ENCODE results near the gene GALNTL6.
"Not testable (repeated sequence)": the region's sequence is repeated elsewhere in the genome, so short reads cannot be mapped to it uniquely, and the experiment has no call there.

GRCh38 chr4:172917403-172917802, 1104.2 kb downstream of the GALNTL6 start:
- TF ChIP-seq, protein P1, sequence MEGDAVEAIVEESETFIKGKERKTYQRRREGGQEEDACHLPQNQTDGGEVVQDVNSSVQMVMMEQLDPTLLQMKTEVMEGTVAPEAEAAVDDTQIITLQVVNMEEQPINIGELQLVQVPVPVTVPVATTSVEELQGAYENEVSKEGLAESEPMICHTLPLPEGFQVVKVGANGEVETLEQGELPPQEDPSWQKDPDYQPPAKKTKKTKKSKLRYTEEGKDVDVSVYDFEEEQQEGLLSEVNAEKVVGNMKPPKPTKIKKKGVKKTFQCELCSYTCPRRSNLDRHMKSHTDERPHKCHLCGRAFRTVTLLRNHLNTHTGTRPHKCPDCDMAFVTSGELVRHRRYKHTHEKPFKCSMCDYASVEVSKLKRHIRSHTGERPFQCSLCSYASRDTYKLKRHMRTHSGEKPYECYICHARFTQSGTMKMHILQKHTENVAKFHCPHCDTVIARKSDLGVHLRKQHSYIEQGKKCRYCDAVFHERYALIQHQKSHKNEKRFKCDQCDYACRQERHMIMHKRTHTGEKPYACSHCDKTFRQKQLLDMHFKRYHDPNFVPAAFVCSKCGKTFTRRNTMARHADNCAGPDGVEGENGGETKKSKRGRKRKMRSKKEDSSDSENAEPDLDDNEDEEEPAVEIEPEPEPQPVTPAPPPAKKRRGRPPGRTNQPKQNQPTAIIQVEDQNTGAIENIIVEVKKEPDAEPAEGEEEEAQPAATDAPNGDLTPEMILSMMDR (IDR thresholded peaks at IDR 0.05), result not testable (repeated sequence)
- not testable (repeated sequence) for TF ChIP-seq EZH2 (IDR thresholded peaks at IDR 0.05; ENCODE audit: borderline replicate concordance, insufficient read depth, low read depth, low read length, poor library complexity, severe bottlenecking)
